H9 (cell line): ENCODE measurements around the gene LINC01488. TPM values are rescaled to one million over a fixed set of nuclear protein-coding genes. Genes with fewer than 3 reads are reported as not detected.

Experiments used
- DNase-seq: peaks from one replicate; pipeline ENCODE4 v3.0.0-alpha.2; 2017
- H2AFZ ChIP-seq: one replicate; pipeline ENCODE4 v1.6.1; 2013; ENCODE audit warnings: mild to moderate bottlenecking, low read length, control low read depth, moderate library complexity
- H2AK5ac ChIP-seq: 2 replicates; pipeline ENCODE4 v1.6.1; 2013; ENCODE audit warnings: low read length, control low read depth, mixed read lengths; ENCODE audit not compliant: insufficient read length
- H2BK120ac ChIP-seq: one replicate; pipeline ENCODE4 v1.6.1; 2013; ENCODE audit warnings: low read depth, mild to moderate bottlenecking, low read length, control low read depth, inconsistent platforms; ENCODE audit not compliant: poor library complexity, severe bottlenecking
- H2BK12ac ChIP-seq: 2 replicates; pipeline ENCODE4 v1.6.1; 2013; ENCODE audit warnings: low read length, control low read depth, mixed read lengths, low read depth; ENCODE audit not compliant: insufficient read length
- H2BK15ac ChIP-seq: 2 replicates; pipeline ENCODE4 v1.6.1; 2013; ENCODE audit warnings: low read depth, low read length, control low read depth
- H2BK20ac ChIP-seq: one replicate; pipeline ENCODE4 v1.6.1; 2013; ENCODE audit warnings: low read depth, mild to moderate bottlenecking, low read length, control low read depth, inconsistent platforms; ENCODE audit not compliant: poor library complexity, severe bottlenecking
- H2BK5ac ChIP-seq: 2 replicates; pipeline ENCODE4 v1.6.1; 2013; ENCODE audit warnings: low read length, control low read depth, mixed read lengths; ENCODE audit not compliant: insufficient read length
- H3K14ac ChIP-seq: 2 replicates; pipeline ENCODE4 v1.6.1; 2013; ENCODE audit warnings: low read length, control low read depth; ENCODE audit not compliant: insufficient read depth
- H3K18ac ChIP-seq: 2 replicates; pipeline ENCODE4 v1.6.1; 2013; ENCODE audit warnings: low read depth, mild to moderate bottlenecking, mixed read lengths, low read length, control low read depth; ENCODE audit not compliant: insufficient read length
- H3K23ac ChIP-seq: 2 replicates; pipeline ENCODE4 v1.6.1; 2013; ENCODE audit warnings: low read length, control low read depth, mixed read lengths, low read depth; ENCODE audit not compliant: insufficient read length
- H3K23me2 ChIP-seq: 2 replicates; pipeline ENCODE4 v1.6.1; 2013; ENCODE audit warnings: low read depth, mild to moderate bottlenecking, mixed read lengths, low read length, control low read depth; ENCODE audit not compliant: insufficient read length, poor library complexity, severe bottlenecking
- H3K27ac ChIP-seq: 2 replicates; pipeline ENCODE4 v1.5.1; 2013; ENCODE audit warnings: low read length, control low read depth, mixed read lengths, low read depth; ENCODE audit not compliant: insufficient read length
- H3K27me3 ChIP-seq: 2 replicates; pipeline ENCODE4 v1.6.1; 2013; ENCODE audit warnings: low read length, control low read depth, inconsistent platforms; ENCODE audit not compliant: insufficient read depth
- H3K4ac ChIP-seq: 2 replicates; pipeline ENCODE4 v1.6.1; 2013; ENCODE audit warnings: low read depth, mild to moderate bottlenecking, control low read depth, inconsistent platforms, low read length, moderate library complexity
- H3K4me1 ChIP-seq: 2 replicates; pipeline ENCODE4 v1.6.1; 2013; ENCODE audit warnings: low read length, control low read depth, inconsistent platforms; ENCODE audit not compliant: insufficient read depth
- H3K4me2 ChIP-seq: 2 replicates; pipeline ENCODE4 v1.6.1; 2013; ENCODE audit warnings: low read length, control low read depth, mixed read lengths; ENCODE audit not compliant: insufficient read length, insufficient read depth
- H3K56ac ChIP-seq: 2 replicates; pipeline ENCODE4 v1.6.1; 2013; ENCODE audit warnings: low read depth, mild to moderate bottlenecking, mixed read lengths, low read length, control low read depth; ENCODE audit not compliant: insufficient read length
- H3K79me1 ChIP-seq: 2 replicates; pipeline ENCODE4 v1.6.1; 2013; ENCODE audit warnings: low read depth, mild to moderate bottlenecking, moderate library complexity, low read length, control low read depth, inconsistent platforms; ENCODE audit not compliant: insufficient read depth, poor library complexity, severe bottlenecking
- H3K79me2 ChIP-seq: 2 replicates; pipeline ENCODE4 v1.6.1; 2013; ENCODE audit warnings: low read length, control low read depth, inconsistent platforms; ENCODE audit not compliant: insufficient read depth
- H3K9ac ChIP-seq: 2 replicates; pipeline ENCODE4 v1.6.1; 2013; ENCODE audit warnings: low read length, control low read depth, mixed read lengths; ENCODE audit not compliant: insufficient read length; ENCODE audit errors: extremely low read depth
- H3K9me3 ChIP-seq: one replicate; pipeline ENCODE4 v1.6.1; 2013; ENCODE audit warnings: low read depth, low read length, inconsistent platforms; ENCODE audit not compliant: control insufficient read depth
- H3T11ph ChIP-seq: one replicate; pipeline ENCODE4 v1.6.1; 2013; ENCODE audit warnings: mild to moderate bottlenecking, low read length, control low read depth, inconsistent platforms
- H4K20me1 ChIP-seq: one replicate; pipeline ENCODE4 v1.6.1; 2013; ENCODE audit not compliant: control insufficient read depth, insufficient read length, insufficient read depth
- H4K5ac ChIP-seq: 2 replicates; pipeline ENCODE4 v1.6.1; 2013; ENCODE audit warnings: low read depth, mild to moderate bottlenecking, mixed read lengths, low read length, control low read depth; ENCODE audit not compliant: insufficient read length
- H4K8ac ChIP-seq: replicated peaks from 2 replicates; pipeline ENCODE4 v1.6.1; 2013; ENCODE audit warnings: low read length, control low read depth, mixed read lengths, low read depth; ENCODE audit not compliant: insufficient read length
- H4K91ac ChIP-seq: 2 replicates; pipeline ENCODE4 v1.6.1; 2013; ENCODE audit warnings: low read depth, mild to moderate bottlenecking, moderate library complexity, mixed read lengths, low read length, control low read depth; ENCODE audit not compliant: insufficient read length
- H3K27ac Mint-ChIP-seq, 3 experiments: 2 replicates in 2 of 3; 3 replicates in 1 of 3; pipeline ENCODE4 v1.8.0; 2020 to 2021; ENCODE audit warnings: mixed read lengths in 3 of 3, mild to moderate bottlenecking in 1 of 3, moderate library complexity in 1 of 3
- H3K27me3 Mint-ChIP-seq: 2 replicates; pipeline ENCODE4 v1.8.0; 2021; ENCODE audit warnings: low read depth, mild to moderate bottlenecking, moderate library complexity, mixed read lengths
- H3K36me3 Mint-ChIP-seq, 3 experiments: 2 replicates in 2 of 3; 3 replicates in 1 of 3; pipeline ENCODE4 v1.8.0; 2020 to 2021; ENCODE audit warnings: low read depth in 3 of 3, mixed read lengths in 3 of 3; ENCODE audit not compliant: insufficient read depth in 1 of 3
- H3K4me1 Mint-ChIP-seq, 2 experiments: 2 replicates each; pipeline ENCODE4 v1.8.0; 2020; ENCODE audit warnings: mixed read lengths in 2 of 2
- H3K4me3 Mint-ChIP-seq, 2 experiments: 2 replicates in 1 of 2; 3 replicates in 1 of 2; pipeline ENCODE4 v1.8.0; 2020 to 2021; ENCODE audit warnings: mild to moderate bottlenecking in 2 of 2, mixed read lengths in 2 of 2, moderate library complexity in 1 of 2
- H3K9me3 Mint-ChIP-seq, 2 experiments: 2 replicates in 1 of 2; 3 replicates in 1 of 2; pipeline ENCODE4 v1.8.0; 2020; ENCODE audit warnings: mild to moderate bottlenecking in 2 of 2, mixed read lengths in 2 of 2, moderate library complexity in 1 of 2
- WGBS: extraction: QIAGEN DNeasy Blood & Tissue Kit; methylation state at CpG from one replicate; pipeline ENCODE4 v1.1.7; 2013; ENCODE audit warnings: missing lambda C conversion rate, low lambda C conversion rate, mixed read lengths; ENCODE audit not compliant: insufficient read length; ENCODE audit errors: extremely low coverage; 5-methylcytosine and 5-hydroxymethylcytosine counted together
- total RNA-seq: library from RNA; stranded (reverse); gene quantifications from 2 replicates; pipeline ENCODE4 v1.2.1, GENCODE V29; 2021
- TF ChIP-seq, protein P1 (sequence below): fragments of 200-600 bp; sonication (generic); conservative IDR thresholded peaks from 3 replicates; pipeline ENCODE4 v1.8.0; 2021; ENCODE audit warnings: antibody characterized with exemption, mild to moderate bottlenecking

The LINC01488 gene
- total RNA-seq, 1 experiment from 2014 or later, result not detected

DNA sequence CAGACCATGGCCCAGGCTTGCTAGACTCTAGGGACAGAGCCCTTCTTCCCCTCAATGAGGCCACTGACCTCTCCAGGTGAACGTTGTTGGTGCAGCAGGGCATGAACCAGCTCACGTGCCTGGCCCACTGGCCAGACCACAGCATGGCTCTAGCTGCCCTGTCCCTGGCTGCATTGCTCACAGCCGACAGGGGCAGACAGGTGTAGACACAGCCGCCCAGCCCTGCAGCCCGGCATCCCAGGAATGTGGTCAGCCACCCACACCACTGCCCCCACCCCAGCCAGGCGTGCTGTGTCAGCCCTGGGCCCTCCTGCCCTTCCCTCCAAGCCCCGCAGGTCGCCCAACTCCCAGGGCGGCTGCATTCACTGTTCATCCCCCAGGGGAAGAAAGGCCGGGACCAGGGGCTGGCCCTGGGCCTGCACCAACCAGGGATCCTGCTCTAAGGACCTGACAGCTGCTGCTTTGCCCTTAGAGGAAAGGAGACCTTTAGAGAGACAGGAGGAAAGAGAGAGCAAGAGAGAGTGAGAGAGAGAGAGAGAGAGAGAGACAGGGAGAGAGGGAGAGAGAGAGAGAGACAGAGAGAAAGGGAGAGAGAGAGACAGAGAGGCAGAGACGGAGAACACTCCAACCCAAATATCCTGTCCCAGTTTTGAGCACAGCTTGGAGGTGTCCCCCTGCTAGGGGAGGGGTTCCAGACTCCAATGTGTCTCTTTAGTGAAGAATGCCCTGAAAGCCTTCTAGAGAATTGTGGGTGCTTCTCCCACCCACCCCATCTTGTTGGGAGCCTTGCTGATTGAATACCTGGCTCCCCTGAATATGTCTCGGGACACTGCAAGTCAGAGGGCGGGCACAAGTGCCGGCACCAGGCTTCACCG is 44.2 kb upstream of the LINC01488 start:
- Histone ChIP-seq H3K18ac (peak overlapping the region; percentile 19), H3K27me3 (no peaks in the 10 kb centered on the region), H2BK20ac (no peak overlapping the region), H3K79me2 (no peaks in the 10 kb centered on the region), H3K9ac (no peak overlapping the region), H3K4me2 (no peak overlapping the region), H4K5ac (no peak overlapping the region), H3K23ac (no peak overlapping the region), H2AK5ac (no peak overlapping the region), H3K27ac (no peak overlapping the region), H4K91ac (peak overlapping the region; percentile 43), H3K9me3 (no peaks in the 10 kb centered on the region), H4K8ac (no peak overlapping the region), H3K23me2 (no peaks in the 10 kb centered on the region), H2BK15ac (no peak overlapping the region), H2BK120ac (no peak overlapping the region), H3T11ph (no peak overlapping the region), H3K14ac (peak overlapping the region; percentile 9; the same call in 1 of the 2 replicates), H2BK12ac (no peak overlapping the region), H3K4me1 (peaks cover 2% of the 10 kb centered on the region; the same call in 1 of the 2 replicates), H3K4ac (no peak overlapping the region), H3K79me1 (no peaks in the 10 kb centered on the region), H2AFZ (no peak overlapping the region), H3K56ac (no peak overlapping the region), H4K20me1 (no peaks in the 10 kb centered on the region), H2BK5ac (no peak overlapping the region)
- WGBS, result no CpG with 5 or more reads among the region's 15 CpGs
- H3K9me3 Mint-ChIP-seq, result peaks cover 0 to 3% of the 10 kb centered on the region in 2 experiments; a peak in 1 of 5 replicates
- TF ChIP-seq, protein P1, sequence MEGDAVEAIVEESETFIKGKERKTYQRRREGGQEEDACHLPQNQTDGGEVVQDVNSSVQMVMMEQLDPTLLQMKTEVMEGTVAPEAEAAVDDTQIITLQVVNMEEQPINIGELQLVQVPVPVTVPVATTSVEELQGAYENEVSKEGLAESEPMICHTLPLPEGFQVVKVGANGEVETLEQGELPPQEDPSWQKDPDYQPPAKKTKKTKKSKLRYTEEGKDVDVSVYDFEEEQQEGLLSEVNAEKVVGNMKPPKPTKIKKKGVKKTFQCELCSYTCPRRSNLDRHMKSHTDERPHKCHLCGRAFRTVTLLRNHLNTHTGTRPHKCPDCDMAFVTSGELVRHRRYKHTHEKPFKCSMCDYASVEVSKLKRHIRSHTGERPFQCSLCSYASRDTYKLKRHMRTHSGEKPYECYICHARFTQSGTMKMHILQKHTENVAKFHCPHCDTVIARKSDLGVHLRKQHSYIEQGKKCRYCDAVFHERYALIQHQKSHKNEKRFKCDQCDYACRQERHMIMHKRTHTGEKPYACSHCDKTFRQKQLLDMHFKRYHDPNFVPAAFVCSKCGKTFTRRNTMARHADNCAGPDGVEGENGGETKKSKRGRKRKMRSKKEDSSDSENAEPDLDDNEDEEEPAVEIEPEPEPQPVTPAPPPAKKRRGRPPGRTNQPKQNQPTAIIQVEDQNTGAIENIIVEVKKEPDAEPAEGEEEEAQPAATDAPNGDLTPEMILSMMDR, result peak; percentile 29; the same call in 1 of the 3 replicates
- no peaks in the 10 kb centered on the region; a peak in 1 of 7 replicates for H3K36me3 Mint-ChIP-seq
- H3K4me3 Mint-ChIP-seq, result peak overlapping the region in 1 of 2 experiments; percentile 37; a peak in 2 of 5 replicates
- peak overlapping the region; percentile 64 to 95 (median 91); a peak in 6 of 7 replicates for H3K27ac Mint-ChIP-seq
- DNase-seq, result peak; percentile 89
- H3K27me3 Mint-ChIP-seq, result peaks cover 8% of the 10 kb centered on the region
- H3K4me1 Mint-ChIP-seq, result peaks cover 62 to 65% of the 10 kb centered on the region in 2 experiments
